Astrocyte of the spinal cord (primary cell): Measurements from ENCODE around the gene ACE.
"Not testable (repeated sequence)": the region's sequence is repeated elsewhere in the genome, so short reads cannot be mapped to it uniquely, and the experiment has no call there.

Experiments used
- DNase-seq: peaks from one replicate; pipeline ENCODE4 v3.0.0; 2011; ENCODE audit warnings: low read depth, low spot score
- H3K4me3 ChIP-seq: 2 replicates; pipeline ENCODE4 v1.5.1; 2011; ENCODE audit warnings: low read depth, mild to moderate bottlenecking, low read length, moderate library complexity
- CTCF ChIP-seq: IDR thresholded peaks from 2 replicates; pipeline ENCODE4 v1.5.1; 2012; ENCODE audit warnings: low read depth, mild to moderate bottlenecking, low read length, inconsistent platforms
- in situ Hi-C: cut with HindIII; loops from 2 replicates; pipeline ENCODE4 v1.10.0; 2017; ENCODE audit warnings: low sequenced_read_pairs

The ACE gene

GRCh38 chr17:63454915-63455314 is 21.9 kb upstream of the ACE start:
- DNase-seq, result no peak
- in situ Hi-C loops, result no loop called here
- H3K4me3 ChIP-seq, result no peak overlapping the region
- no peak for TF ChIP-seq CTCF

- no peak for DNase-seq
- TF ChIP-seq CTCF, result no peak
- H3K4me3 ChIP-seq, result no peak overlapping the region
- in situ Hi-C loops, result no loop called here
Measured at GRCh38 chr17:63455417-63455816, 21.4 kb upstream of the ACE start.

GRCh38 chr17:63458478-63458877 is 18.4 kb upstream of the ACE start:
- TF ChIP-seq CTCF, result no peak
- no peak overlapping the region for H3K4me3 ChIP-seq
- DNase-seq, result no peak
- in situ Hi-C loops, result no loop called here

- no peak overlapping the region for H3K4me3 ChIP-seq
- no peak for TF ChIP-seq CTCF
- in situ Hi-C loops, result no loop called here
- DNase-seq, result no peak
Measured at GRCh38 chr17:63460018-63460417, 16.8 kb upstream of the ACE start.

GRCh38 chr17:63463771-63464170 is 13.1 kb upstream of the ACE start:
- TF ChIP-seq CTCF, result no peak
- peak; percentile 20 for DNase-seq
- in situ Hi-C loops, result no loop called here
- H3K4me3 ChIP-seq, result no peak overlapping the region

- TF ChIP-seq CTCF, result no peak
- no peak overlapping the region for H3K4me3 ChIP-seq
- in situ Hi-C loops, result no loop called here
- DNase-seq, result no peak
Measured at GRCh38 chr17:63464691-63465236, 12.1 kb upstream of the ACE start.

- H3K4me3 ChIP-seq, in situ Hi-C loops, DNase-seq: not testable (repeated sequence)
Measured at GRCh38 chr17:63468099-63468498, 8.8 kb upstream of the ACE start.
